H1 (cell line): ENCODE results near the gene LINGO4. TPM values are rescaled to one million over a fixed set of nuclear protein-coding genes. Genes with fewer than 3 reads are reported as not detected.

ENCODE experiments used
- CTCF ChIA-PET: fragments of 300-600 bp; sonication (Branson Sonifier 250); formaldehyde crosslinking; loops from one replicate; lab custom pipeline; 2021; ENCODE audit not compliant: partially characterized antibody; lab: Charles Lee
- POLR2A ChIA-PET: fragments of 300-600 bp; sonication (Branson Sonifier 250); formaldehyde crosslinking; loops from one replicate; lab custom pipeline; 2021; ENCODE audit warnings: inconsistent platforms; ENCODE audit not compliant: partially characterized antibody; lab: Charles Lee
- DNase-seq, 2 experiments: peaks; one replicate each; pipeline versions ENCODE4 v3.0.0 to v3.0.0-alpha.2; 2010 to 2022; ENCODE audit warnings: low spot score in 2 of 2, low read depth in 1 of 2, mixed read lengths in 1 of 2
- FAIRE-seq: peaks from 2 replicates; lab custom pipeline; 2011; peaks lifted over from hg19 to GRCh38; lab: Jason Lieb, UNC
- H2AFZ ChIP-seq: 2 replicates; pipeline ENCODE4 v1.8.1; 2012; ENCODE audit warnings: low read length, inconsistent platforms
- H2AK5ac ChIP-seq: 2 replicates; pipeline ENCODE4 v1.6.1; 2013; ENCODE audit warnings: low read depth, low read length
- H2BK120ac ChIP-seq: replicated peaks from 2 replicates; pipeline ENCODE3; 2013; ENCODE audit warnings: low read depth, low read length, inconsistent platforms
- H2BK12ac ChIP-seq: 2 replicates; pipeline ENCODE4 v1.6.1; 2013; ENCODE audit warnings: low read depth, low read length
- H2BK15ac ChIP-seq: 2 replicates; pipeline ENCODE4 v1.6.1; 2013; ENCODE audit warnings: low read length
- H2BK20ac ChIP-seq: 2 replicates; pipeline ENCODE4 v1.6.1; 2013; ENCODE audit warnings: low read length
- H2BK5ac ChIP-seq: 2 replicates; pipeline ENCODE4 v1.6.1; 2013; ENCODE audit warnings: low read depth, low read length
- H3K14ac ChIP-seq: 2 replicates; pipeline ENCODE4 v1.6.1; 2013; ENCODE audit warnings: inconsistent platforms; ENCODE audit not compliant: insufficient read length
- H3K18ac ChIP-seq: 2 replicates; pipeline ENCODE4 v1.6.1; 2013; ENCODE audit warnings: low read length; ENCODE audit errors: extremely low read depth
- H3K23ac ChIP-seq: 2 replicates; pipeline ENCODE4 v1.6.1; 2013; ENCODE audit warnings: inconsistent platforms; ENCODE audit not compliant: insufficient read length
- H3K23me2 ChIP-seq: 2 replicates; pipeline ENCODE4 v1.6.1; 2013; ENCODE audit warnings: low read depth, low read length
- H3K27ac ChIP-seq: 2 replicates; pipeline ENCODE4 v1.6.1; 2011; ENCODE audit warnings: low read depth, low read length, inconsistent platforms
- H3K27me3 ChIP-seq, 4 experiments: replicated peaks in 1 of 4; 1 replicate in 1 of 4; 2 replicates in 3 of 4; pipeline versions ENCODE4 v1.6.1 to v1.8.1; 2011 to 2013; ENCODE audit warnings: low read length in 3 of 4, mild to moderate bottlenecking in 3 of 4, inconsistent platforms in 2 of 4, mixed read lengths in 2 of 4, moderate library complexity in 1 of 4; ENCODE audit not compliant: control insufficient read depth in 3 of 4, insufficient read depth in 3 of 4; ENCODE audit errors: extremely low read depth in 1 of 4
- H3K36me3 ChIP-seq, 4 experiments: 2 replicates each; pipeline versions ENCODE4 v1.6.1 to v1.8.1; 2011 to 2013; ENCODE audit warnings: mild to moderate bottlenecking in 4 of 4, low read length in 3 of 4, moderate library complexity in 2 of 4, control low read depth in 1 of 4, inconsistent platforms in 1 of 4; ENCODE audit not compliant: insufficient read depth in 4 of 4, control insufficient read depth in 2 of 4
- H3K4ac ChIP-seq: replicated peaks from 2 replicates; pipeline ENCODE3; 2013; ENCODE audit warnings: low read length, low read depth, mixed read lengths, inconsistent platforms; ENCODE audit not compliant: insufficient read length
- H3K4me1 ChIP-seq, 4 experiments: replicated peaks in 1 of 4; 1 replicate in 1 of 4; 2 replicates in 3 of 4; pipeline versions ENCODE4 v1.6.1 to v1.8.1; 2011 to 2013; ENCODE audit warnings: low read length in 3 of 4, inconsistent platforms in 2 of 4, mixed read lengths in 1 of 4; ENCODE audit not compliant: insufficient read depth in 4 of 4, control insufficient read depth in 3 of 4
- H3K4me2 ChIP-seq, 2 experiments: 2 replicates each; pipeline versions ENCODE4 v1.6.1 to v1.8.1; 2011 to 2013; ENCODE audit warnings: low read depth in 2 of 2, low read length in 2 of 2, control low read depth in 1 of 2, inconsistent platforms in 1 of 2, mild to moderate bottlenecking in 1 of 2; ENCODE audit not compliant: insufficient read depth in 1 of 2
- H3K4me3 ChIP-seq, 4 experiments: fragments of 200-600, 300-600 bp in 1 of 4; sonication (generic), shearing (Covaris generic), sonication (Bioruptor Twin) in 1 of 4; 2 replicates each; pipeline versions ENCODE4 v1.5.1 to v1.8.1; 2011 to 2016; ENCODE audit warnings: low read length in 4 of 4, low read depth in 3 of 4, control low read depth in 2 of 4, inconsistent platforms in 2 of 4, mild to moderate bottlenecking in 2 of 4, mixed read lengths in 1 of 4, moderate library complexity in 1 of 4; ENCODE audit not compliant: insufficient read depth in 2 of 4; ENCODE audit errors: extremely low read depth in 1 of 4
- H3K56ac ChIP-seq: replicated peaks from 2 replicates; pipeline ENCODE3; 2013; ENCODE audit warnings: low read depth, mild to moderate bottlenecking, mixed read lengths, low read length, inconsistent platforms; ENCODE audit not compliant: insufficient read length
- H3K79me1 ChIP-seq: 2 replicates; pipeline ENCODE4 v1.6.1; 2013; ENCODE audit warnings: low read depth, low read length, control low read depth
- H3K79me2 ChIP-seq, 2 experiments: 2 replicates each; pipeline versions ENCODE4 v1.6.1 to v1.8.1; 2012 to 2013; ENCODE audit warnings: low read length in 2 of 2, mild to moderate bottlenecking in 2 of 2, inconsistent platforms in 1 of 2; ENCODE audit not compliant: insufficient read depth in 2 of 2, control insufficient read depth in 1 of 2
- H3K9ac ChIP-seq, 4 experiments: replicated peaks in 1 of 4; 1 replicate in 1 of 4; 2 replicates in 3 of 4; pipeline versions ENCODE4 v1.6.1 to v1.8.1; 2011 to 2013; ENCODE audit warnings: low read depth in 3 of 4, low read length in 3 of 4, control low read depth in 2 of 4, mild to moderate bottlenecking in 2 of 4, moderate library complexity in 2 of 4, inconsistent platforms in 1 of 4; ENCODE audit errors: extremely low read depth in 1 of 4
- H3K9me3 ChIP-seq, 2 experiments: 2 replicates each; pipeline versions ENCODE4 v1.6.1 to v1.8.1; 2012 to 2013; ENCODE audit warnings: mild to moderate bottlenecking in 2 of 2, moderate library complexity in 2 of 2, control low read depth in 1 of 2, inconsistent platforms in 1 of 2, low read depth in 1 of 2, low read length in 1 of 2, mixed read lengths in 1 of 2; ENCODE audit not compliant: insufficient read depth in 2 of 2
- H4K20me1 ChIP-seq, 2 experiments: replicated peaks in 1 of 2; 2 replicates each; pipeline versions ENCODE3 to v1.8.1; 2011 to 2013; ENCODE audit warnings: inconsistent platforms in 2 of 2, low read length in 2 of 2, mild to moderate bottlenecking in 1 of 2; ENCODE audit not compliant: insufficient read depth in 2 of 2, control insufficient read depth in 1 of 2
- H4K5ac ChIP-seq: 2 replicates; pipeline ENCODE4 v1.6.1; 2013; ENCODE audit warnings: low read length, low read depth, mixed read lengths, inconsistent platforms; ENCODE audit not compliant: insufficient read length
- H4K8ac ChIP-seq: 2 replicates; pipeline ENCODE4 v1.8.0; 2013; ENCODE audit warnings: mild to moderate bottlenecking, moderate library complexity, low read length, inconsistent platforms; ENCODE audit not compliant: insufficient read depth; ENCODE audit errors: extremely low read depth
- H4K91ac ChIP-seq: replicated peaks from 2 replicates; pipeline ENCODE3; 2013; ENCODE audit warnings: low read length, mixed read lengths, inconsistent platforms; ENCODE audit not compliant: insufficient read length
- ATF2 ChIP-seq: IDR thresholded peaks from 2 replicates; pipeline ENCODE4 v1.6.1; 2012; ENCODE audit warnings: low read length, inconsistent platforms
- BRCA1 ChIP-seq: IDR thresholded peaks from 2 replicates; pipeline ENCODE4 v1.6.1; 2012; ENCODE audit warnings: low read depth, low read length, improper control_type of control experiment
- MAX ChIP-seq: IDR thresholded peaks from 2 replicates; pipeline ENCODE4 v1.6.1; 2012; ENCODE audit warnings: inconsistent platforms
- SUZ12 ChIP-seq: fragments of 200-600 bp; sonication (generic); IDR thresholded peaks from 2 replicates; pipeline ENCODE4 v1.6.1; 2012; ENCODE audit warnings: mild to moderate bottlenecking, inconsistent platforms, low read length, moderate library complexity, mixed read lengths
- WGBS, 2 experiments: shearing (Covaris generic) in 1 of 2; methylation state at CpG; one replicate each; pipeline versions ENCODE4 v1.1.6 to v1.1.7; 2013 to 2015; ENCODE audit warnings: low lambda C conversion rate in 2 of 2, mixed read lengths in 2 of 2, inconsistent platforms in 1 of 2, low coverage in 1 of 2, missing lambda C conversion rate in 1 of 2; ENCODE audit not compliant: insufficient replicate concordance in 2 of 2, insufficient coverage in 1 of 2, insufficient read length in 1 of 2; ENCODE audit errors: extremely low coverage in 1 of 2, missing lambda C conversion rate in 1 of 2; 5-methylcytosine and 5-hydroxymethylcytosine counted together
- polyA plus RNA-seq, 7 experiments: library from polyadenylated mRNA; depleted of rRNA in 3 of 7; stranded (reverse) in 5 of 7; unstranded in 2 of 7; fragments of >200 nt in 5 of 7; fragments of 200-250 nt in 2 of 7; gene quantifications; 1 replicate in 5 of 7; 2 replicates in 1 of 7; 4 replicates in 1 of 7; pipeline versions ENCODE4 v1.2.1 to v1.2.3, GENCODE V29; 2011 to 2013; ENCODE audit warnings: missing spikeins in 2 of 7, mixed read lengths in 2 of 7
- total RNA-seq: library from RNA; stranded (reverse); fragmentation: NEBNext Ultra II Directional; extraction: Animal tissue kit (Norgen Biotek cat#: 25700); gene quantifications from 2 replicates; pipeline ENCODE4 v1.2.1, GENCODE V29; 2021

Gene LINGO4
- total and polyA plus RNA-seq, 2 of the 8 experiments (the other 6 are each of a cell fraction or from before 2014, with no cell fraction given), result 0.03 TPM; not detected in 1

DNA sequence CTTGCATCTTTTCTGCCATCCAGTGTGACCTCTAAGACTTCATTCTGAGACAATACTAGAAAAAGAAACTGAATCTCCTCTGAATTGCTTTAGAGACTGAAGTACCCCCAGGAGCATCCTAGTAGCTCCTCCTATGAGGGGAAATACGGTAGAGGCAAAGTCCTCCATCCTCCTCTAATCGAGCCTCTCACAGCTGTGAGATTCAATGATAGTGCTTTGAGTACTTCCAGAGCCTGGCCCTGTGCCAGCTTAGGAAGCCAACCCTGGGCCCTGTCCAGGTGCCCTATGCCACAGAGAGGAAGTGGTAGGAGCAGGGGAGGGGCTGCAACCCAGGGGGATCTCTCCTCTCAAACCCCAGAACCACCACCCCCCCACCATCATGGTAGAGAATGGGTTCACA is 15.7 kb upstream of the LINGO4 start:
- Histone ChIP-seq H3K9me3 (no peaks in the 10 kb centered on the region), H3K56ac (no peak overlapping the region), H2AFZ (no peak overlapping the region), H2BK20ac (no peak overlapping the region), H3K4me1 (peaks cover 0 to 14% (median 10%) of the 10 kb centered on the region in 4 experiments; a peak in 6 of 7 replicates), H4K91ac (no peak overlapping the region), H3K27ac (no peak overlapping the region), H3K14ac (no peak overlapping the region), H2BK12ac (no peak overlapping the region), H4K20me1 (no peaks in the 10 kb centered on the region), H4K8ac (no peak overlapping the region), H2BK15ac (no peak overlapping the region), H3K4ac (no peak overlapping the region), H3K36me3 (no peaks in the 10 kb centered on the region), H2BK5ac (no peak overlapping the region), H3K9ac (no peak overlapping the region), H2BK120ac (no peak overlapping the region), H3K79me2 (no peaks in the 10 kb centered on the region), H3K4me3 (no peak overlapping the region), H2AK5ac (no peak overlapping the region), H3K27me3 (no peaks in the 10 kb centered on the region), H3K18ac (no peak overlapping the region), H3K23ac (no peak overlapping the region), H3K23me2 (no peaks in the 10 kb centered on the region; the same call in 1 of the 2 replicates), H3K79me1 (no peaks in the 10 kb centered on the region), H3K4me2 (no peak overlapping the region), H4K5ac (no peak overlapping the region)
- 95% methylated on average over 2 of the region's 2 CpGs; no CpG with 5 or more reads in 1 of the 2 experiments for WGBS, 2 experiments
- POLR2A ChIA-PET, result interaction anchor here (1.0 kb wide), 1 partner anchor 11 kb away, joined by 3 read pairs; no protein-coding TSS in a partner anchor
- FAIRE-seq (no peak), DNase-seq (no peak)
- CTCF ChIA-PET, result interaction anchor here (0.9 to 3.5 kb wide), 7 partner anchors 9 to 281 kb away, joined by 3 to 22 read pairs (median 4); partner anchors contain the start of gene TUFT1
- TF ChIP-seq BRCA1 (no peak), SUZ12 (no peak), MAX (no peak), ATF2 (no peak)
